Transverse colon (tissue), 4 donors: Measurements from ENCODE around the gene SLC39A11. TPM values are rescaled to one million over a fixed set of nuclear protein-coding genes. Genes with fewer than 3 reads are reported as not detected.
"Not testable (repeated sequence)": the region's sequence is repeated elsewhere in the genome, so short reads cannot be mapped to it uniquely, and the experiment has no call there.

Experiments
- DNase-seq: peaks from one replicate; pipeline ENCODE4 v3.0.0-alpha.2; 2019
- H3K27ac ChIP-seq, 4 donors: fragments of 200-600 bp; sonication (generic); 2 replicates each; pipeline ENCODE4 v1.5.1; 2016 to 2018; ENCODE audit warnings: inconsistent platforms in 4 of 4
- H3K27me3 ChIP-seq: fragments of 200-600 bp; sonication (generic); 2 replicates; pipeline ENCODE4 v1.5.1; 2017; ENCODE audit warnings: inconsistent platforms
- H3K36me3 ChIP-seq, 4 donors: fragments of 200-600 bp; sonication (generic); 2 replicates each; pipeline ENCODE4 v1.5.1; 2017 to 2019; ENCODE audit warnings: inconsistent platforms in 4 of 4
- H3K4me1 ChIP-seq, 4 donors: fragments of 200-600 bp; sonication (generic); 2 replicates each; pipeline ENCODE4 v1.5.1; 2017 to 2020; ENCODE audit warnings: inconsistent platforms in 4 of 4
- H3K4me3 ChIP-seq, 4 donors: fragments of 200-600 bp; sonication (generic); 1 replicate in 1 of 4; 2 replicates in 3 of 4; pipeline versions ENCODE4 v1.5.1 to v1.6.1; 2017 to 2019; ENCODE audit warnings: inconsistent platforms in 4 of 4
- H3K9me3 ChIP-seq, 2 donors: fragments of 200-600 bp; sonication (generic); 2 replicates each; pipeline ENCODE4 v1.5.1; 2017 to 2019; ENCODE audit warnings: inconsistent platforms in 2 of 2
- CTCF ChIP-seq, 5 experiments: fragments of 200-600 bp in 3 of 5; fragments of 450-650 bp in 2 of 5; sonication (generic) in 3 of 5; IDR thresholded peaks; 1 replicate in 2 of 5; 2 replicates in 3 of 5; pipeline ENCODE4 v1.5.1; 2016 to 2017; ENCODE audit warnings: antibody characterized with exemption in 5 of 5, inconsistent platforms in 3 of 5, mild to moderate bottlenecking in 2 of 5, moderate library complexity in 1 of 5
- EP300 ChIP-seq: sonication (generic); formaldehyde crosslinking; IDR thresholded peaks from one replicate; pipeline ENCODE4 v1.6.1; 2017; ENCODE audit warnings: antibody characterized with exemption, low read depth
- POLR2A ChIP-seq: fragments of 450-650 bp; IDR thresholded peaks from one replicate; pipeline ENCODE4 v1.6.1; 2016; ENCODE audit warnings: antibody characterized with exemption, mild to moderate bottlenecking, moderate library complexity
- POLR2AphosphoS5 ChIP-seq, 3 donors: sonication (generic); formaldehyde crosslinking; IDR thresholded peaks; one replicate each; pipeline ENCODE4 v1.6.1; 2016; ENCODE audit warnings: antibody characterized with exemption in 3 of 3
- WGBS, 2 donors: methylation state at CpG; one replicate each; pipeline ENCODE4 v1.1.5; 2018; ENCODE audit warnings: low coverage in 1 of 2; 5-methylcytosine and 5-hydroxymethylcytosine counted together
- in situ Hi-C, 4 donors: fragments of 200-750 bp; cut with MboI; loops; one replicate each; pipeline versions ENCODE4 v1.15.0 to v1.15.1; 2017; ENCODE audit warnings: low sequenced_read_pairs in 3 of 4, low pct_ligation_motif_present in 1 of 4, low pct_unique_long_range_greater_than_20kb in 1 of 4
- intact Hi-C: fragments of 100-400 bp; cut with DNase I; formaldehyde crosslinking; loops from one replicate; pipeline ENCODE4 v1.15.1; 2023; ENCODE audit warnings: low total_unique reads
- total RNA-seq, 4 donors: library from RNA; depleted of rRNA; stranded (reverse); fragments of >200 nt; gene quantifications; one replicate each; pipeline ENCODE4 v1.1.0, GENCODE V29; 2016

Gene SLC39A11
- total RNA-seq, 4 donors from 2014 or later, result 20.7 to 49.7 (median 33.3) TPM

- no peak overlapping the region for H3K27ac ChIP-seq
- in situ Hi-C loops, result no loop called here
- intact Hi-C loops, result no loop called here
- no peak for TF ChIP-seq EP300
- TF ChIP-seq POLR2AphosphoS5 (IDR thresholded peaks at IDR 0.05), result no peak
- TF ChIP-seq POLR2A, result no peak
- TF ChIP-seq CTCF (IDR thresholded peaks at IDR 0.05), result no peak
- 36 to 56% methylated on average over 6 to 7 of the region's 7 CpGs for WGBS, 2 donors
- H3K4me1 ChIP-seq, result peaks cover 0 to 6% (median 2%) of the 10 kb centered on the region in 4 donors
- DNase-seq, result peak; percentile 23
- H3K9me3 ChIP-seq, result no peaks in the 10 kb centered on the region
- H3K4me3 ChIP-seq, result no peak overlapping the region
- no peaks in the 10 kb centered on the region for H3K27me3 ChIP-seq
- H3K36me3 ChIP-seq, result no peaks in the 10 kb centered on the region
These were observed 85.1 kb downstream of the SLC39A11 start for GRCh38 chr17:73007407-73007806.

- Histone ChIP-seq H3K4me1 (peaks cover 0 to 6% (median 0%) of the 10 kb centered on the region in 4 donors), H3K9me3 (no peaks in the 10 kb centered on the region), H3K27ac (no peak overlapping the region), H3K27me3 (no peaks in the 10 kb centered on the region), H3K36me3 (no peaks in the 10 kb centered on the region), H3K4me3 (no peak overlapping the region)
- no peak for DNase-seq
- TF ChIP-seq EP300 (no peak), POLR2A (no peak), POLR2AphosphoS5 (IDR thresholded peaks at IDR 0.05) (no peak), CTCF (IDR thresholded peaks at IDR 0.05) (no peak)
- intact Hi-C loops (no loop called here), in situ Hi-C loops (no loop called here)
- 60 to 84% methylated on average over 3 to 8 of the region's 8 CpGs for WGBS, 2 donors
These were observed 87.1 kb downstream of the SLC39A11 start for GRCh38 chr17:73005360-73005759.

- no peak for DNase-seq
- intact Hi-C loops, result no loop called here
- WGBS, 2 donors, result 92 to 94% methylated on average over 3 to 6 of the region's 6 CpGs
These were observed 89.0 kb downstream of the SLC39A11 start for GRCh38 chr17:73003487-73003886.

GRCh38 chr17:73000832-73001231, 91.7 kb downstream of the SLC39A11 start:
- 89 to 92% methylated on average over 3 of the region's 3 CpGs for WGBS, 2 donors
- in situ Hi-C loops, result no loop called here
- intact Hi-C loops, result no loop called here

More at GRCh38 chr17:73003487-73003886, 89.0 kb downstream of the SLC39A11 start:
- Histone ChIP-seq H3K9me3 (no peaks in the 10 kb centered on the region), H3K4me3 (no peak overlapping the region), H3K36me3 (no peaks in the 10 kb centered on the region), H3K27me3 (no peaks in the 10 kb centered on the region), H3K27ac (no peak overlapping the region), H3K4me1 (peaks cover 0 to 6% (median 0%) of the 10 kb centered on the region in 4 donors)
- no peak for TF ChIP-seq EP300
- no peak for TF ChIP-seq CTCF (IDR thresholded peaks at IDR 0.05)
- no peak for TF ChIP-seq POLR2AphosphoS5 (IDR thresholded peaks at IDR 0.05)
- TF ChIP-seq POLR2A, result no peak
- in situ Hi-C loops, result no loop called here

GRCh38 chr17:72999474-72999873, 93.0 kb downstream of the SLC39A11 start:
- 75 to 91% methylated on average over 5 of the region's 5 CpGs for WGBS, 2 donors
- H3K4me3 ChIP-seq, H3K9me3 ChIP-seq, H3K4me1 ChIP-seq, DNase-seq, H3K27ac ChIP-seq, H3K36me3 ChIP-seq, H3K27me3 ChIP-seq, intact Hi-C loops: not testable (repeated sequence)
- in situ Hi-C loops, result loop anchor here in 2 of 4 donors (25.0 kb wide), 2 partner anchors 163 to 437 kb away; partner anchors contain the start of gene SSTR2 (in 2 of the 2)

More at GRCh38 chr17:73000832-73001231, 91.7 kb downstream of the SLC39A11 start:
- no peak for DNase-seq
- H3K36me3 ChIP-seq, result no peaks in the 10 kb centered on the region
- H3K4me1 ChIP-seq, result no peaks in the 10 kb centered on the region
- no peaks in the 10 kb centered on the region for H3K9me3 ChIP-seq
- no peaks in the 10 kb centered on the region for H3K27me3 ChIP-seq
- no peak overlapping the region for H3K4me3 ChIP-seq
- no peak overlapping the region for H3K27ac ChIP-seq
- TF ChIP-seq POLR2A, result no peak
- TF ChIP-seq CTCF (IDR thresholded peaks at IDR 0.05), result no peak
- no peak for TF ChIP-seq EP300
- TF ChIP-seq POLR2AphosphoS5 (IDR thresholded peaks at IDR 0.05), result no peak
